GM23338 (cell line): ENCODE measurements around the gene MCTP2. TPM values are rescaled to one million over a fixed set of nuclear protein-coding genes. Genes with fewer than 3 reads are reported as not detected.

Experiments
- ATAC-seq: fragments of 200-7000 bp; cut with Tn5 transposase; 3 replicates; pipeline ENCODE4 v1.9.1; 2020
- DNase-seq: peaks from one replicate; pipeline ENCODE4 v3.0.0-alpha.2; 2015; ENCODE audit warnings: low spot score
- H2AFZ ChIP-seq: fragments of 200-600 bp; sonication (generic); 2 replicates; pipeline ENCODE4 v1.8.0; 2016; ENCODE audit warnings: antibody characterized with exemption, mild to moderate bottlenecking, moderate library complexity
- H3F3A ChIP-seq: fragments of 200-600 bp; sonication (generic); replicated peaks from 2 replicates; pipeline ENCODE4 v1.8.0; 2017; ENCODE audit warnings: antibody characterized with exemption, mixed run types, low read depth
- H3K27ac ChIP-seq: fragments of 200-600 bp; sonication (generic); 2 replicates; pipeline ENCODE4 v1.6.1; 2016; ENCODE audit warnings: low read depth
- H3K27me3 ChIP-seq: fragments of 200-600 bp; sonication (generic); 2 replicates; pipeline ENCODE4 v1.8.0; 2016; ENCODE audit warnings: mild to moderate bottlenecking, mixed run types, moderate library complexity; ENCODE audit not compliant: insufficient read depth
- H3K36me3 ChIP-seq: fragments of 200-600 bp; sonication (generic); 2 replicates; pipeline ENCODE4 v1.8.0; 2016; ENCODE audit warnings: mild to moderate bottlenecking; ENCODE audit not compliant: insufficient read depth
- H3K4me1 ChIP-seq: fragments of 200-600 bp; sonication (generic); 2 replicates; pipeline ENCODE4 v1.8.0; 2016; ENCODE audit warnings: mild to moderate bottlenecking, moderate library complexity; ENCODE audit not compliant: insufficient read depth
- H3K4me2 ChIP-seq: fragments of 200-600 bp; sonication (generic); 2 replicates; pipeline ENCODE4 v1.7.1; 2017; ENCODE audit warnings: mixed run types
- H3K4me3 ChIP-seq: fragments of 200-600 bp; sonication (generic); 2 replicates; pipeline ENCODE4 v1.6.1; 2016; ENCODE audit warnings: mixed run types
- H3K79me2 ChIP-seq: fragments of 200-600 bp; sonication (generic); replicated peaks from 2 replicates; pipeline ENCODE4 v1.8.0; 2017; ENCODE audit warnings: mild to moderate bottlenecking; ENCODE audit not compliant: insufficient read depth
- H3K9me2 ChIP-seq: fragments of 200-600 bp; sonication (generic); 2 replicates; pipeline ENCODE4 v1.8.0; 2017; ENCODE audit not compliant: insufficient read depth
- H4K20me1 ChIP-seq: fragments of 200-600 bp; sonication (generic); replicated peaks from 2 replicates; pipeline ENCODE4 v1.8.0; 2017; ENCODE audit warnings: mild to moderate bottlenecking; ENCODE audit not compliant: insufficient read depth
- H3K27ac Mint-ChIP-seq: 2 replicates; pipeline ENCODE4 v1.8.0; 2020; ENCODE audit warnings: inconsistent platforms, mild to moderate bottlenecking, moderate library complexity, mixed read lengths
- H3K27me3 Mint-ChIP-seq: 3 replicates; pipeline ENCODE4 v1.8.0; 2022; ENCODE audit warnings: low read depth, mild to moderate bottlenecking, moderate library complexity, mixed read lengths, inconsistent platforms; ENCODE audit not compliant: insufficient read depth, poor library complexity
- H3K36me3 Mint-ChIP-seq: 3 replicates; pipeline ENCODE4 v1.8.0; 2021; ENCODE audit warnings: low read depth, mild to moderate bottlenecking, inconsistent platforms, moderate library complexity, mixed read lengths
- H3K4me1 Mint-ChIP-seq: 3 replicates; pipeline ENCODE4 v1.8.0; 2020; ENCODE audit warnings: mild to moderate bottlenecking, inconsistent platforms, mixed read lengths
- H3K4me3 Mint-ChIP-seq: 3 replicates; pipeline ENCODE4 v1.8.0; 2021; ENCODE audit warnings: moderate library complexity, mild to moderate bottlenecking, inconsistent platforms, mixed read lengths
- H3K9me3 Mint-ChIP-seq: 3 replicates; pipeline ENCODE4 v1.8.0; 2020; ENCODE audit warnings: moderate library complexity, mild to moderate bottlenecking, inconsistent platforms, mixed read lengths
- CREB1 ChIP-seq: fragments of 250-450 bp; sonication (Bioruptor Pico); IDR thresholded peaks from 2 replicates; pipeline ENCODE4 v1.5.0; 2020; ENCODE audit warnings: low read depth, mild to moderate bottlenecking, moderate library complexity
- ETS1 ChIP-seq: IDR thresholded peaks from 2 replicates; pipeline ENCODE4 v1.6.1; 2016; ENCODE audit warnings: antibody characterized with exemption
- EZH2 ChIP-seq: fragments of 200-600 bp; sonication (generic); IDR thresholded peaks from one replicate; pipeline ENCODE4 v1.8.0; 2017; ENCODE audit warnings: antibody characterized with exemption, mild to moderate bottlenecking, low read depth; ENCODE audit not compliant: unreplicated experiment
- EZH2phosphoT487 ChIP-seq: fragments of 200-600 bp; sonication (generic); IDR thresholded peaks from one replicate; pipeline ENCODE4 v1.8.1; 2018; ENCODE audit warnings: antibody characterized with exemption; ENCODE audit not compliant: unreplicated experiment
- JUNB ChIP-seq: IDR thresholded peaks from one replicate; pipeline ENCODE4 v1.6.1; 2016; ENCODE audit warnings: antibody characterized with exemption; ENCODE audit not compliant: unreplicated experiment
- NANOG ChIP-seq: IDR thresholded peaks from 2 replicates; pipeline ENCODE4 v1.6.1; 2016; ENCODE audit warnings: antibody characterized with exemption, borderline replicate concordance
- POLR2AphosphoS5 ChIP-seq: IDR thresholded peaks from 2 replicates; pipeline ENCODE4 v1.6.1; 2016; ENCODE audit warnings: antibody characterized with exemption, low read depth
- REST ChIP-seq: IDR thresholded peaks from one replicate; pipeline ENCODE4 v1.6.1; 2018; ENCODE audit warnings: antibody characterized with exemption; ENCODE audit not compliant: unreplicated experiment
- STAT1 ChIP-seq: IDR thresholded peaks from one replicate; pipeline ENCODE4 v1.6.1; 2016; ENCODE audit warnings: antibody characterized with exemption; ENCODE audit not compliant: unreplicated experiment
- ZNF114 ChIP-seq: fragments of 250-450 bp; sonication (Bioruptor Pico); IDR thresholded peaks from 2 replicates; pipeline ENCODE4 v1.5.0; 2020; ENCODE audit warnings: mild to moderate bottlenecking, moderate library complexity
- ZNF331 ChIP-seq: fragments of 250-450 bp; sonication (Bioruptor Pico); IDR thresholded peaks from 2 replicates; pipeline ENCODE4 v1.5.0; 2020; ENCODE audit warnings: low read depth, mild to moderate bottlenecking, moderate library complexity
- ZNF462 ChIP-seq: fragments of 250-450 bp; sonication (Bioruptor Pico); IDR thresholded peaks from 2 replicates; pipeline ENCODE4 v1.5.0; 2020; ENCODE audit warnings: mild to moderate bottlenecking, moderate library complexity
- polyA plus RNA-seq: library from polyadenylated mRNA; unstranded; fragments of >200 nt; fragmentation: Nextera tagmentation; extraction: Ambion mirVana; gene quantifications from 2 replicates; pipeline ENCODE4 v1.2.1, GENCODE V29; 2016
- total RNA-seq: library from RNA; depleted of rRNA; stranded (reverse); fragments of >200 nt; shearing (Covaris generic); gene quantifications from 2 replicates; pipeline ENCODE4 v1.2.3, GENCODE V29; 2014
- TF ChIP-seq, protein P1 (sequence below), 2 experiments: fragments of 200-600 bp in 1 of 2; sonication (generic) in 1 of 2; conservative IDR thresholded peaks; 2 replicates each; pipeline versions ENCODE4 v1.5.1 to v1.6.1; 2016 to 2017; ENCODE audit warnings: antibody characterized with exemption in 2 of 2, low read depth in 2 of 2, mild to moderate bottlenecking in 2 of 2, moderate library complexity in 1 of 2

Gene MCTP2
- total and polyA plus RNA-seq, 2 experiments from 2014 or later: 1.8 to 5.5 TPM

GRCh38 chr15:94360251-94360685, 128.9 kb downstream of the MCTP2 start:
- Mint-ChIP-seq H3K27ac (peak overlapping the region; percentile 40; the same call in 1 of the 2 replicates), H3K4me3 (no peak overlapping the region), H3K4me1 (peaks cover 2% of the 10 kb centered on the region; the same call in 1 of the 3 replicates), H3K27me3 (no peaks in the 10 kb centered on the region), H3K9me3 (no peaks in the 10 kb centered on the region), H3K36me3 (no peaks in the 10 kb centered on the region)
- Histone ChIP-seq H3K4me1 (no peaks in the 10 kb centered on the region), H3K27ac (no peak overlapping the region), H3K27me3 (no peaks in the 10 kb centered on the region), H3K9me2 (no peaks in the 10 kb centered on the region), H4K20me1 (no peaks in the 10 kb centered on the region), H3K4me3 (no peak overlapping the region), H3K79me2 (no peaks in the 10 kb centered on the region), H3K36me3 (no peaks in the 10 kb centered on the region), H3K4me2 (no peak overlapping the region), H2AFZ (no peak overlapping the region), H3F3A (no peaks in the 10 kb centered on the region)
- TF ChIP-seq ETS1 (no peak), CREB1 (CRISPR knock-in tag) (no peak), REST (no peak), ZNF114 (CRISPR knock-in tag) (no peak), EZH2phosphoT487 (no peak), ZNF331 (CRISPR knock-in tag) (no peak), POLR2AphosphoS5 (no peak), JUNB (no peak), EZH2 (no peak), STAT1 (no peak), ZNF462 (CRISPR knock-in tag) (no peak), NANOG (no peak)
- TF ChIP-seq, protein P1, sequence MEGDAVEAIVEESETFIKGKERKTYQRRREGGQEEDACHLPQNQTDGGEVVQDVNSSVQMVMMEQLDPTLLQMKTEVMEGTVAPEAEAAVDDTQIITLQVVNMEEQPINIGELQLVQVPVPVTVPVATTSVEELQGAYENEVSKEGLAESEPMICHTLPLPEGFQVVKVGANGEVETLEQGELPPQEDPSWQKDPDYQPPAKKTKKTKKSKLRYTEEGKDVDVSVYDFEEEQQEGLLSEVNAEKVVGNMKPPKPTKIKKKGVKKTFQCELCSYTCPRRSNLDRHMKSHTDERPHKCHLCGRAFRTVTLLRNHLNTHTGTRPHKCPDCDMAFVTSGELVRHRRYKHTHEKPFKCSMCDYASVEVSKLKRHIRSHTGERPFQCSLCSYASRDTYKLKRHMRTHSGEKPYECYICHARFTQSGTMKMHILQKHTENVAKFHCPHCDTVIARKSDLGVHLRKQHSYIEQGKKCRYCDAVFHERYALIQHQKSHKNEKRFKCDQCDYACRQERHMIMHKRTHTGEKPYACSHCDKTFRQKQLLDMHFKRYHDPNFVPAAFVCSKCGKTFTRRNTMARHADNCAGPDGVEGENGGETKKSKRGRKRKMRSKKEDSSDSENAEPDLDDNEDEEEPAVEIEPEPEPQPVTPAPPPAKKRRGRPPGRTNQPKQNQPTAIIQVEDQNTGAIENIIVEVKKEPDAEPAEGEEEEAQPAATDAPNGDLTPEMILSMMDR (conservative IDR thresholded peaks at IDR 0.05; ENCODE audit: low read depth in 2 of 2): no peak
- DNase-seq (no peak), ATAC-seq (no peak)
